GM12878 (cell line): Measurements from ENCODE around the gene CHRDL2. TPM values are rescaled to one million over a fixed set of nuclear protein-coding genes. Genes with fewer than 3 reads are reported as not detected.

Experiments
- ATAC-seq: fragments of 200-7000 bp; cut with Tn5 transposase; 3 replicates; pipeline ENCODE4 v1.9.1; 2020; ENCODE audit warnings: mild to moderate bottlenecking, moderate library complexity
- BruUV-seq: library from RNA; stranded (reverse); fragments of 400-500 nt; replicated peaks from 2 replicates; lab custom pipeline; 2021; lab: Mats Ljungman, UMichigan
- CTCF ChIA-PET: fragments of 300-600 bp; sonication (Branson Sonifier 250); formaldehyde crosslinking; extraction: SDS; loops from one replicate; lab custom pipeline; 2021; ENCODE audit warnings: inconsistent platforms; lab: Yijun Ruan, JAX
- POLR2A ChIA-PET: fragments of 350-600 bp; formaldehyde crosslinking; extraction: SDS; loops from one replicate; lab custom pipeline; 2021; ENCODE audit warnings: inconsistent platforms; lab: Charles Lee
- RAD21 ChIA-PET: fragments of 300-600 bp; sonication (Branson Sonifier 250); formaldehyde crosslinking; loops from one replicate; lab custom pipeline; 2023; ENCODE audit warnings: antibody characterized with exemption; ENCODE audit not compliant: unreplicated experiment; lab: Charles Lee
- SMC1A ChIA-PET: fragments of 300-600 bp; sonication (Branson Sonifier 250); formaldehyde crosslinking; loops from one replicate; lab custom pipeline; 2023; ENCODE audit not compliant: unreplicated experiment, uncharacterized antibody; lab: Charles Lee
- DNase-seq: peaks from one replicate; pipeline ENCODE4 v3.0.0-alpha.2; 2011; ENCODE audit warnings: low read depth, low spot score
- FAIRE-seq: peaks from 3 replicates; lab custom pipeline; 2011; peaks lifted over from hg19 to GRCh38; lab: Jason Lieb, UNC
- H2AFZ ChIP-seq: 2 replicates; pipeline ENCODE4 v1.6.0; 2011; ENCODE audit warnings: low read depth, low read length, control low read depth; ENCODE audit not compliant: control insufficient read depth
- H3K27ac ChIP-seq: 2 replicates; pipeline ENCODE4 v1.5.1; 2011; ENCODE audit warnings: control low read depth; ENCODE audit not compliant: control insufficient read depth, insufficient read depth
- H3K27me3 ChIP-seq, 2 experiments: replicated peaks in 1 of 2; 2 replicates each; pipeline versions ENCODE4 v1.6.0 to v1.6.1; 2011; ENCODE audit warnings: low read length in 1 of 2; ENCODE audit not compliant: control insufficient read depth in 2 of 2, insufficient read depth in 2 of 2
- H3K36me3 ChIP-seq, 2 experiments: 2 replicates each; pipeline ENCODE4 v1.5.1; 2011; ENCODE audit warnings: low read length in 1 of 2; ENCODE audit not compliant: control insufficient read depth in 2 of 2, insufficient read depth in 2 of 2
- H3K4me1 ChIP-seq: 2 replicates; pipeline ENCODE4 v1.6.1; 2011; ENCODE audit warnings: mild to moderate bottlenecking, low read length, moderate library complexity, mixed read lengths; ENCODE audit not compliant: control insufficient read depth, insufficient read depth
- H3K4me2 ChIP-seq: 2 replicates; pipeline ENCODE4 v1.6.0; 2011; ENCODE audit warnings: control low read depth; ENCODE audit not compliant: control insufficient read depth, insufficient read depth
- H3K4me3 ChIP-seq: fragments of 200-600 bp; sonication (generic); 2 replicates; pipeline ENCODE4 v1.5.1; 2016
- H3K79me2 ChIP-seq: 2 replicates; pipeline ENCODE4 v1.6.0; 2011; ENCODE audit warnings: low read length; ENCODE audit not compliant: control insufficient read depth, insufficient read depth
- H3K9ac ChIP-seq: 2 replicates; pipeline ENCODE4 v1.8.0; 2011; ENCODE audit warnings: low read length, control low read depth, mixed read lengths; ENCODE audit not compliant: control insufficient read depth, insufficient read depth
- H3K9me3 ChIP-seq: replicated peaks from 3 replicates; pipeline ENCODE4 v1.5.1; 2011; ENCODE audit warnings: mild to moderate bottlenecking, low read length; ENCODE audit not compliant: control insufficient read depth, insufficient read depth
- H4K20me1 ChIP-seq: 2 replicates; pipeline ENCODE4 v1.6.0; 2011; ENCODE audit not compliant: control insufficient read depth, insufficient read depth
- BACH1 ChIP-seq: fragments of 450-650 bp; IDR thresholded peaks from 2 replicates; pipeline ENCODE4 v1.6.1; 2017; ENCODE audit warnings: mild to moderate bottlenecking, borderline replicate concordance
- CBFB ChIP-seq: IDR thresholded peaks from 2 replicates; pipeline ENCODE4 v1.6.1; 2016; ENCODE audit warnings: antibody characterized with exemption, low read depth
- E4F1 ChIP-seq: fragments of 450-650 bp; IDR thresholded peaks from 2 replicates; pipeline ENCODE4 v1.6.1; 2018; ENCODE audit warnings: borderline replicate concordance, mild to moderate bottlenecking; ENCODE audit not compliant: partially characterized antibody
- HCFC1 ChIP-seq: fragments of 150-350 bp; IDR thresholded peaks from 2 replicates; pipeline ENCODE4 v1.6.1; 2014; ENCODE audit warnings: low read length
- IRF3 ChIP-seq: fragments of 450-650 bp; IDR thresholded peaks from 2 replicates; pipeline ENCODE4 v1.6.1; 2014; ENCODE audit warnings: mild to moderate bottlenecking
- PAX5 ChIP-seq: IDR thresholded peaks from 2 replicates; pipeline ENCODE4 v1.6.1; 2011; ENCODE audit warnings: low read depth, low read length, borderline replicate concordance
- REST ChIP-seq: IDR thresholded peaks from 2 replicates; pipeline ENCODE4 v1.6.1; 2012; ENCODE audit warnings: mild to moderate bottlenecking, low read depth, low read length
- SMAD5 ChIP-seq: IDR thresholded peaks from 2 replicates; pipeline ENCODE4 v1.6.1; 2016; ENCODE audit warnings: antibody characterized with exemption, low read depth
- SPI1 ChIP-seq: IDR thresholded peaks from 2 replicates; pipeline ENCODE4 v1.6.1; 2011; ENCODE audit warnings: low read depth, mild to moderate bottlenecking, low read length, moderate library complexity, borderline replicate concordance; ENCODE audit not compliant: insufficient read depth
- SUZ12 ChIP-seq: fragments of 200-600 bp; sonication (generic); IDR thresholded peaks from one replicate; pipeline ENCODE4 v1.6.1; 2018; ENCODE audit warnings: antibody characterized with exemption, mild to moderate bottlenecking; ENCODE audit not compliant: unreplicated experiment
- TCF7 ChIP-seq: IDR thresholded peaks from 2 replicates; pipeline ENCODE4 v1.6.1; 2014; ENCODE audit warnings: antibody characterized with exemption, borderline replicate concordance
- YBX1 ChIP-seq: fragments of 450-650 bp; IDR thresholded peaks from 2 replicates; pipeline ENCODE4 v1.6.1; 2016; ENCODE audit warnings: antibody characterized with exemption
- ZNF24 ChIP-seq: fragments of 450-650 bp; IDR thresholded peaks from 2 replicates; pipeline ENCODE4 v1.6.1; 2017; ENCODE audit warnings: antibody characterized with exemption, mild to moderate bottlenecking
- WGBS: methylation state at CpG from one replicate; pipeline ENCODE4 v1.1.6; 2016; ENCODE audit warnings: low lambda C conversion rate; ENCODE audit not compliant: insufficient replicate concordance, insufficient coverage; ENCODE audit errors: missing lambda C conversion rate; 5-methylcytosine and 5-hydroxymethylcytosine counted together
- in situ Hi-C: fragments of 300-500 bp; cut with MboI; formaldehyde crosslinking; loops from 9 replicates; pipeline ENCODE4 v1.14.3; 2018; ENCODE audit warnings: mixed read lengths
- intact Hi-C: fragments of 100-400 bp; cut with micrococcal nuclease; formaldehyde crosslinking; loops from one replicate; pipeline ENCODE4 v1.14.2; 2022; ENCODE audit not compliant: unreplicated experiment
- polyA plus RNA-seq, 11 experiments: library from polyadenylated mRNA; depleted of rRNA in 4 of 11; unstranded in 6 of 11; stranded (reverse) in 5 of 11; fragments of >200 nt; fragmentation: Nextera tagmentation in 4 of 11; fragmentation: Illumina TruSeq in 1 of 11; extraction: Ambion mirVana in 4 of 11; extraction: Trizol in 1 of 11; gene quantifications; 1 replicate in 1 of 11; 2 replicates in 10 of 11; pipeline versions ENCODE4 v1.2.1 to v1.2.3, GENCODE V29; 2011 to 2016; ENCODE audit warnings: inconsistent platforms in 2 of 11, missing spikeins in 2 of 11, low read depth in 1 of 11
- total RNA-seq, 4 experiments: library from RNA; depleted of rRNA in 3 of 4; stranded (reverse); fragments of >200 nt in 3 of 4; fragmentation: Illumina TruSeq in 1 of 4; extraction: Trizol in 1 of 4; gene quantifications; 2 replicates each; pipeline versions ENCODE4 v1.2.1 to v1.2.3, GENCODE V29; 2013 to 2021

Gene CHRDL2
- total and polyA plus RNA-seq, 10 of the 15 experiments (the other 5 are each of a cell fraction or from before 2014, with no cell fraction given), result not detected

GRCh38 chr11:74693531-74693930 lies 37.7 kb downstream of the CHRDL2 start:
- no TSS peak for BruUV-seq
- POLR2A ChIA-PET, result no interaction called here
- SMC1A ChIA-PET, result no interaction called here
- H3K4me1 ChIP-seq, result no peaks in the 10 kb centered on the region; the same call in 1 of the 2 replicates
- no peak overlapping the region for H3K4me2 ChIP-seq
- H4K20me1 ChIP-seq, result no peaks in the 10 kb centered on the region; the same call in 1 of the 2 replicates
- H3K27ac ChIP-seq, result no peak overlapping the region
- H2AFZ ChIP-seq, result no peak overlapping the region
- in situ Hi-C loops (no loop called here), intact Hi-C loops (no loop called here)
- no peak for FAIRE-seq
- RAD21 ChIA-PET, result no interaction called here
- H3K79me2 ChIP-seq, result no peaks in the 10 kb centered on the region
- H3K4me3 ChIP-seq, result no peak overlapping the region
- H3K9me3 ChIP-seq, result no peaks in the 10 kb centered on the region
- H3K36me3 ChIP-seq, result no peaks in the 10 kb centered on the region
- no peak overlapping the region for H3K9ac ChIP-seq
- ATAC-seq, result no peak
- 16% methylated on average over 5 of the region's 5 CpGs for WGBS
- CTCF ChIA-PET, result interaction anchor here (0.6 to 2.5 kb wide), 2 partner anchors 10 to 1364 kb away, joined by 3 to 7 read pairs; no protein-coding TSS in a partner anchor
- H3K27me3 ChIP-seq, result peaks cover 0 to 3% of the 10 kb centered on the region in 2 experiments; a peak in 1 of 4 replicates
- no peak for TF ChIP-seq SPI1
- no peak for TF ChIP-seq BACH1
- TF ChIP-seq SMAD5, result no peak
- TF ChIP-seq TCF7, result no peak
- no peak for TF ChIP-seq IRF3
- TF ChIP-seq REST, result no peak
- TF ChIP-seq ZNF24, result no peak
- TF ChIP-seq PAX5, result no peak
- no peak for TF ChIP-seq HCFC1
- TF ChIP-seq E4F1, result no peak
- no peak for TF ChIP-seq CBFB
- no peak for TF ChIP-seq YBX1
- no peak for TF ChIP-seq SUZ12
- no peak for DNase-seq
